Esophagus squamous epithelium (tissue), 4 donors: ENCODE results near the gene ISG15.

Experiments
- CTCF ChIP-seq, 6 experiments: fragments of 450-650 bp in 4 of 6; fragments of 200-600 bp in 2 of 6; sonication (generic) in 2 of 6; IDR thresholded peaks; one replicate each; pipeline ENCODE4 v1.5.1; 2016 to 2019; ENCODE audit warnings: antibody characterized with exemption in 6 of 6, mild to moderate bottlenecking in 4 of 6, moderate library complexity in 4 of 6
- POLR2A ChIP-seq, 4 donors: fragments of 450-650 bp; IDR thresholded peaks; one replicate each; pipeline ENCODE4 v1.6.1; 2017; ENCODE audit warnings: antibody characterized with exemption in 4 of 4, mild to moderate bottlenecking in 4 of 4, moderate library complexity in 3 of 4

DNA sequence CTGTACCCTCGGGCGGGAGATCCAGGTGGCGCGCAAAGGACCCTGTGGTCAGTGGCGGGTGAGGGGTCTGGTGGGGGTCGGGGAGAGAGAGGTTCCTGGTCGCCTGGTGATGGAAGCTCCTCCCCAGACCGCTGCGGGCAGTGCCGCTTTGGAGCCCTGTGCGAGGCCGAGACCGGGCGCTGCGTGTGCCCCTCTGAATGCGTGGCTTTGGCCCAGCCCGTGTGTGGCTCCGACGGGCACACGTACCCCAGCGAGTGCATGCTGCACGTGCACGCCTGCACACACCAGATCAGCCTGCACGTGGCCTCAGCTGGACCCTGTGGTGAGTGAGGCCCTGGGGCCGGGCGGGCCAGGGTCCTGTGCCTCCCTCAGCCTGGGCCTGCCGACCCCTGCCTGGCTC, 30.1 kb downstream of the ISG15 start:
- TF ChIP-seq POLR2A (IDR thresholded peaks at IDR 0.05) (no peak), CTCF (IDR thresholded peaks at IDR 0.05) (no peak)
